Fibroblast of villous mesenchyme (primary cell): ENCODE data around the gene SHISA9. TPM values are rescaled to one million over a fixed set of nuclear protein-coding genes. Genes with fewer than 3 reads are reported as not detected.
A peak's percentile ranks its signal among the peaks of the same experiment; 100 is the strongest.

Source experiments
- DNase-seq: peaks from one replicate; pipeline ENCODE4 v3.0.0-alpha.2; 2010; ENCODE audit warnings: low read depth
- H3K4me3 ChIP-seq: 2 replicates; pipeline ENCODE4 v1.5.1; 2011; ENCODE audit warnings: low read depth, mild to moderate bottlenecking, low read length
- CTCF ChIP-seq: IDR thresholded peaks from 2 replicates; pipeline ENCODE4 v1.5.1; 2012; ENCODE audit warnings: low read depth, mild to moderate bottlenecking, low read length; ENCODE audit not compliant: insufficient read depth
- total RNA-seq: library from RNA; depleted of rRNA; stranded (reverse); fragments of >200 nt; gene quantifications from 2 replicates; pipeline ENCODE4 v1.2.3, GENCODE V29; 2012

SHISA9 gene
- total RNA-seq, 1 donor: not detected

- no peak for DNase-seq
- H3K4me3 ChIP-seq: no peak overlapping the region
- TF ChIP-seq CTCF: no peak
Measured at GRCh38 chr16:13109171-13109570, 207.8 kb downstream of the SHISA9 start.

GRCh38 chr16:13110124-13110796 is 208.9 kb downstream of the SHISA9 start:
- DNase-seq: peak; percentile 9
- no peak for TF ChIP-seq CTCF
- H3K4me3 ChIP-seq: no peak overlapping the region

GRCh38 chr16:13111747-13112146 is 210.3 kb downstream of the SHISA9 start:
- no peak for TF ChIP-seq CTCF
- DNase-seq: no peak
- no peak overlapping the region for H3K4me3 ChIP-seq

- no peak overlapping the region for H3K4me3 ChIP-seq
- no peak for DNase-seq
- no peak for TF ChIP-seq CTCF
Measured at GRCh38 chr16:13113741-13114140, 212.3 kb downstream of the SHISA9 start.

GRCh38 chr16:13118091-13118490 is 216.7 kb downstream of the SHISA9 start:
- no peak overlapping the region for H3K4me3 ChIP-seq
- no peak for DNase-seq
- no peak for TF ChIP-seq CTCF

GRCh38 chr16:13120091-13120490 is 218.7 kb downstream of the SHISA9 start:
- H3K4me3 ChIP-seq: no peak overlapping the region
- no peak for TF ChIP-seq CTCF
- no peak for DNase-seq

GRCh38 chr16:13120557-13120956 is 219.2 kb downstream of the SHISA9 start:
- no peak overlapping the region for H3K4me3 ChIP-seq
- DNase-seq: no peak
- no peak for TF ChIP-seq CTCF
